Raji (cell line): Measurements from ENCODE around the gene HCN1.

Experiments used
- POLR2A ChIP-seq: IDR thresholded peaks from 2 replicates; pipeline ENCODE4 v1.6.1; 2011; ENCODE audit warnings: low read depth, low read length, control low read depth; ENCODE audit not compliant: insufficient read depth

The HCN1 gene

DNA sequence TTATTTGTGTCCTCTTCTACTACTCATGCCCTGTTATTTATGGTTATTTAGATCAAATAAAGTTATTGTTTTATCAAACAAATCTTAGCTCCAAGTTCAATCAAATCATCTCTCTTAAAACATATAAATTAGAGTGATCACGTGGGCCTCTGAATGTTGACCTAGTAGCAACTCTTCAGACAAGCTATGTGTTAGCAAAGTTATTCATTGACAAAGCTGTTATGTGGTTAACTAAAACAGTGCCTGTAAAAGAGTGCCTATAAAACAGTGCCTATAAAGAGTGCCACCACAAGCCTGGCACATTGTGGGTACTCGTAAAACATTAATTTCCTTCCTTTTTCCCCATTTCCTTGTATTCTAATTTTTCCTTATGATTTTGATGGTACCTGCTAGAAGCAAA, 421.9 kb downstream of the HCN1 start:
- TF ChIP-seq POLR2A: no peak

DNA sequence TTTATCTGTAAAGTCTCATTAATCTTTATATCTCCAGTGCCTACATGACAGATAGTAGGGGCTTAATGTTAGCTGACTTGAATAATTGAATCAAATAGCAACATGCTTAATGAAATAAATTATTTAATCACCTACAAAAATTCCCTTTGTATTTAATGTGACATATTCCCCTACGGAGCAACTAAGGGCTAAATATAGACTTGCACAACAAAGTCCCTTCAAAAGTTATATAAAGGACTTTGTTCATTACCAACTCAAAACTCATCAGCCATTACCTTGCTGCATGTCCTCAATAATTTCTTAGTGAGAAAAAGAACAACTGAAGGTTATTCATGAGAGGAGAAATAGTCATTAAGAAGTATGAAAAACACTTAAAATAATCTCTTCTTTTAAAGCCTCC, 424.6 kb downstream of the HCN1 start:
- no peak for TF ChIP-seq POLR2A

DNA sequence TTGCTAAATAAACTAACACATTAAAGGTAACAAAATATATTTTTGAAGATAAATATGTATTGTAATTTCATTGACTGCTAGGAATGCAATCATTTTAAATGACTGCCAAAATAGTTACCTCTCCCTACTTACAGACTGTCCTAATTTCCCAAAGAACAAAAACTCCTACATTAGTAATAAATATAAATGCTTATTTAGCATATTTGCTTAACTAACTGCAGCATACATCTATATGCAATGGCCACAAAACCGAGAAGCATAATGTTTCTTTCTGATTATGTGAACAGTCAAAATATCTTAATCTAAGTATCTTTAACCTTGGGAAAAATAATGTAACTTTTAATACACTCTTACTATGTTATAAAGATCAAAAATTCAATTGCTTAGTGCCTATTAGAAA, 431.7 kb downstream of the HCN1 start:
- no peak for TF ChIP-seq POLR2A

DNA sequence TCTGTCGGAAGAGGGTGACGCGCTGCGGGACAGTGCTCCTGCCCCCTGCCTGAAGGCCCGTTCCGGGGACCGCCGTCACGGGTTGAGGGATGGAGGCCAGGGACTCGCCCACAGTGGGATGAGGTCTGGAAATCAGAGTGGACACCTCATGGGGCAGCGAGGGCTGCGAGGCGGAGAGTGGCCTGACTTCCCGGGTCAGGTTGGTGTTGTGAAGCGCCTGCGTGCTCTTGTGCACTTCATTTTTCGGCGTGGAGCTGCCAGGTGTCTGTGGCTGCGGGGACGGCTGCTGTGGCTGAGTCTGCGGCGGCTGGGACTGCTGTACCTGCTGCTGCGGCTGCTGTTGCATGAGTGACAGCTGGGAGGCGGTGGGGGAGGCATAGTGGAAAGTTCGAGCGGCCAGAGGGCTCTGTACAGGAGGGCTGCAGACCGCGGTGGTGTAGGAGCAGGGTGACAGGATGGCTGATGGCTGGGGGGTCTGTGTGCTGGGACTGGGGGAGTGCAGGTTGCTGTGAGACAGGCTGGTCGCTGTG, 434.1 kb downstream of the HCN1 start:
- TF ChIP-seq POLR2A: no peak

DNA sequence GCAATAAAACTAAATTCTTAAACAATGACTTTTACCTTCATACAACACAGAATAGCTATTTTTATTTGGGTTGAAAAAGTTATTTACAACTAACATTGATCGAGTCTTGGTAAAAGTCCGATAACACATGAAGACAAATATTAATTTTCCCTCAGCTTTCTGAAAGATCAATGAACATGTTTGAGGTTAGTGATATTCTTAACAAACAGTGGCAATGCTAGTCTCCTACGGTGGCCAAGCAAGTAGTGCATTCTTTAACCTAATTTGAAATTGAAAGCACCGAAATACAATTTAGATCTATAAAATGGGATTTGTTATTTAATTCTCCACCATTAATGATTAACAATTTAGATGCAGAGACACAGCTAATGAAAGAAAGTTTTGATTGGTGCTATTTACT, 435.1 kb downstream of the HCN1 start:
- TF ChIP-seq POLR2A: no peak

DNA sequence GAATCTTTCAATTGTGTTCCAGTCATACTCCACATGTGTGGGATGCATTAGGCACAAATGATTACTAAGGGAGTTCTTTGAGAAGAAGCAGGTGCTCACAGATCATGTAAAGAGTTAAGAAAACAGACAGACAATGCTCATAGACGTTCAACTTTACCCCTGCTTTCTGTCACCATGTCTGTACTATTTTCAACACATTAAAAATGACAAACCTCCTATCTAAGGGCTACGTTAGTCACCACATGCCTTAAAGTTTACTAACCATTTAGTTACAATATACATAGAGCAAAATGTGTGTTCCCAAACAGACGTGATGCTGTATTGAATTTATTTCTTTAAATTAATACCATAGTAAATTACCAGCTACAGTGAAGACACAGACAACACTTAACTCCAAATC, 435.9 kb downstream of the HCN1 start:
- TF ChIP-seq POLR2A: no peak

DNA sequence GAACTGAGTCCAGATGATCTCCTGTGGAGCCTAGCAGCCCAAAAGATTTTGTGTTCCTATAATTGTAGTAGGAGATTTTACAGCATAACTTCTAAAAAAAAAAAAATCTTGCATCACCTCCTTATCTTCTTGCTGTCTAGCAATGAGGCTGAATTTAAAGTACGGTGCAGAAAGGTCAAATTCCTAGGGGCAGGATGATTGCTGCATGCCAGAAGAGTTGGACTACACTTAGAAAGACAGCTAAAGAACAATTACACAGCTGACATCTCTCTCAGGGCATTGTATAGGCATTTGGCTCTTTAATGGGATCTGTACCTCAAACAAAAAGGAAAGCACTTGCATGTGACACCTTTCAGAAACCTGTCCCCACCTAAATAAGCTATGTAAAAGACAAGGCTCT, 443.2 kb downstream of the HCN1 start:
- no peak for TF ChIP-seq POLR2A

DNA sequence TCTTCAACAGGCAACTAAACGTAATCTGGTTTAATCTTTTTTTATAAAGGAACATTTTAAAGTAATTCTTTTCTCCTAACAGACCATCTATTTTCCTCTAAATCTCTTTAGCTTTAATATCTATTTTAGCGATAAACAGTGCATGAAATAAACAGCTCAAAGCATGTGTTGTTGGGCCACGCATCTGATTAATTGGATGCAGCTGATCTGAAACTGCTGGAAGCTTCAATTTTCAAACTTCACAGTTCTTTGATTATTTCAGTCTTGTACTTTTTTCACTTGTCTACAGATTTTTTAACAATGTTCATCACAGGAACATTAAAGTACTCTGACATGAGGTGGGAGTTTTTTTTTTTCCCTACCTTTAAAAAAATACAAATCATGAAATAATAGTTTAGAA, 443.6 kb downstream of the HCN1 start:
- no peak for TF ChIP-seq POLR2A

DNA sequence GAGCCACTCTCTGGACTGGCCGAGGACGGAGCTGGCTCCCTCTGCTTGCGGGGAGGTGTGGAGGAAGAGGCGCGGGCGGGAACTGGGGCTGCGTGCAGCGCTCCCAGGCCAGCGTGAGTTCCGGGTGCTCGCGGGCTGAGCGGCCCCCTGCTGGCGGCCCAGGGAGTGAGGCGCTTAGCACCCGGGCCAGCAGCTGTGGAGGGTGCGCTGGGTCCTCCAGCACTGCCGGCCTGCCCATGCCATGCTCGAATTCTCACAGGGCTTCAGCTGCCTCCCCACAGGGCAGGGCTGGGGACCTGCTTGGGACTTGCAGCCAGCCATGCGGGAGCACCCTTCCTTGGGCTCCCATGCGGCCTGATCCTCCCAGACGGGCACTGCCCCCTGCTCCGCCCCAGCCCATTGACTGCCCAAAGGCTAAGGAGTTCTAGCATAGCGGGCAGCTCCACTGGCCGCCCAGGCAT, 470.6 kb downstream of the HCN1 start:
- no peak for TF ChIP-seq POLR2A

DNA sequence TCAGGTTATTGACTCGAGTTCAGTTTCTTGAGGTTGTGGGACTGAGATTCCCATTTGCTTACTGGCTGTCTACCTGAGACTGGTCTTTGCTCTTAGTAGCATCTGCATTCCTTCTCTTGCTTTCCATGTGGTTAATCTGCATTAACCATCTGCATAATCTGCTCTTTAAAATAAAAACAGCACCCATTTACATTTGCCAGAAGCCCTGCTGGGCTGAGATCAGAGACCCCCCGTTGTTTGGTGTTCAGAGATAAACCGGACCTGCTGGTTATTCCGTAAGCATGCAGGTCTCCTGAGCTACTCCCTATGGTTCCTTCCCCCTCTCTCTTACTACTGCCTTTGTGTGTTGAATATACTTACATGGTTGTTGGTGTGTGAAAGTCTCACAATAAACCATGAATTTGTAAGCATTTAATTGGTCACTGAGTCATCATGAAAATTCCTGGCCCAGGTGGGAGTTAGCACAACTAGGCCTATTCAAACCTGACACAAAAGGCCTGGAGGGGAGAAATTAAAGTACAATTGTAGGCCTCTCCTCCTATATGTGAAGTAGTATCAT, 490.7 kb downstream of the HCN1 start:
- no peak for TF ChIP-seq POLR2A
